NCI-H2081 treated with DMSO at 0.1 percent for 48 hours (cell line): ENCODE measurements around the gene SLC35G6.
"Not testable (repeated sequence)": the region's sequence is repeated elsewhere in the genome, so short reads cannot be mapped to it uniquely, and the experiment has no call there.

Experiments used
- DNase-seq: peaks from one replicate; lab custom pipeline; 2025; lab: John Stamatoyannopoulos, UW

Gene SLC35G6

GRCh38 chr17:7460850-7461660 is 20.2 kb upstream of the SLC35G6 start:
- no peak for DNase-seq

GRCh38 chr17:7462474-7463371 is 18.5 kb upstream of the SLC35G6 start:
- DNase-seq: no peak

DNA sequence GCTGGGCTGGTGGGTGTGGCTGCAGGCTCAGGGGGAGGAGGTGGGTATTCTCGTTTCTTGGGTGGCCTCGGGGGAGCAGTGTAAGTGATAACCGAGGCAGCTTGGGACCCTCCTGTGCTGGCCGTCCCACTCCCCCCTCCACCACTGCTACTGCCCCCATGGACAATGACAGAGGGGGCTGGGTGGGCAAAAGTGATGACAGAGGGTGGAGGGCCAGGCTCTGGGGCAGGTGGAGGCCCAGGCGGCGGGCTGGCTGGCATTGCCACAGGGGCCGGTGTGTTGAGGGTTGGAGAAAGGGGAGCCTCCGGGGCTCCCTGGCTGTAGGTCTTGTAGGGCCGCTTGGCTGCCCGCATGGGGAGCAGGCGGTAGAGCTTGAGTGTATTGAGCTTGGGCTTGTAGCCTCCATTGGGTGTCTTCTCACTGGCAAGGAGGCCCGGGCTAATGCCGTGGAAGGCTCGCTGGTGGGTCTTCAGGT is 17.8 kb upstream of the SLC35G6 start:
- no peak for DNase-seq

- DNase-seq: no peak
Observed at GRCh38 chr17:7464081-7464480, 17.2 kb upstream of the SLC35G6 start.

DNA sequence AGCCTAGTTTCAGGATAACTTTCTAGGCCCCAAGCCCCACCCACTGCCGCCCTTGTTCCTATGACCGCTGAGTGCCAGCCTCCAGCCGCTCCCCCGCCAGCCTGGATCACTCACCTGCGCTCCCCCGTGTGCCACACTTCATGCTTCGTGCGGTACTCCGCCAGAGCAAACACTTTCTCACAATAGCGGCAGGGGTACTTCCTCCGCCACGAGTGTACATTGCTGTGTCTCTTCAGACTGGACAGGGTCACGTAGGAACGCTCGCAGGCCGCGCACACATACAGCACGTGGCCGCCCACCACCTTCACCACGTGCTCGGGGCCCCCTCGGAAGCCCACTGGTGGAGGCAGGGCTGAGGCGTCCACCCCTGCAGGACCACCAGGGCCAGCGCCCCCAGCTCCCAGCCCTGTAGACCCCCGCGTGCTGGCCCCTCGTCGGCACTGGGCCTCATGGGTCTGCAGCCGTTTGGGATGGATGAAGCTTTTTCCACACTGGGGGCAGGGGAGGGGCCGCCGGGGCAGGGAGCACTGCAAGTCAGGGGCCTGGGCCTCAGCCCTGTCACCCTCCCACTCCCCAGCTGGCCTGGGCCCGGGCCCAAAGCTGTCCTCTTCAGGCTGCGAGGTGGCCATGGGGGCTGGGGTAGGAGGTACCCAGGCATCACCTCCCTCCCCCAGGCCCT is 15.5 kb upstream of the SLC35G6 start:
- no peak for DNase-seq

- no peak for DNase-seq
Observed at GRCh38 chr17:7466318-7466638, 15.0 kb upstream of the SLC35G6 start.

GRCh38 chr17:7466639-7467341 is 14.5 kb upstream of the SLC35G6 start:
- DNase-seq: no peak

- no peak for DNase-seq
Observed at GRCh38 chr17:7467498-7467897, 13.7 kb upstream of the SLC35G6 start.

GRCh38 chr17:7468290-7468689 is 13.0 kb upstream of the SLC35G6 start:
- no peak for DNase-seq

DNA sequence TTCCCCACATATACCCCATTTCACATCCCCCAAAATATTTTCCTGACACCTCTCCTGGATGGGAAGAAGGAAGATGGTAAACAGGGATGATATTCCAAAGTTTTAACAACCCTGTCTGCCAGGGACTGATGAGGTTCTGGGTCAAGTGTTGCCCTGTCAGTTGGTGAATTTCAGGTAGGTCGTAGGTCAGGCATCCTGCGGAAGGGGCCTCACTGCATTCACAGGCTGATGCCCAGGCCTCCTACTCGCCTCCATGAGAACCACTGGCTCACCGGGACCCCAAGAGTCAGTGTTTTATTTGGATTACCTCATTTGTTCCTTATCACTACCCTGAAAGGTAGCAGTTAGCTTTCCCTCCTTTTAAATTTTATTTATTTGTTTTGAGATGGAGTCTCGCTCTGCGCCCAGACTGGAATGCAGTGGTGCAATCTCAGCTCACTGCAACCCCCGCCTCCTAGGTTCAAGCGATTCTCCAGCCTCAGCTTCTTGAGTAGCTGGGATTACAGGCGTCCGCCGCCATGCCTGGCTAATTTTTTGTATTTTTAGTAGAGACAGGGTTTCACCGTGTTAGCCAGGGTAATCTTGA is 12.3 kb upstream of the SLC35G6 start:
- DNase-seq: no peak

- not testable (repeated sequence) for DNase-seq
Observed at GRCh38 chr17:7469843-7470242, 11.4 kb upstream of the SLC35G6 start.

DNA sequence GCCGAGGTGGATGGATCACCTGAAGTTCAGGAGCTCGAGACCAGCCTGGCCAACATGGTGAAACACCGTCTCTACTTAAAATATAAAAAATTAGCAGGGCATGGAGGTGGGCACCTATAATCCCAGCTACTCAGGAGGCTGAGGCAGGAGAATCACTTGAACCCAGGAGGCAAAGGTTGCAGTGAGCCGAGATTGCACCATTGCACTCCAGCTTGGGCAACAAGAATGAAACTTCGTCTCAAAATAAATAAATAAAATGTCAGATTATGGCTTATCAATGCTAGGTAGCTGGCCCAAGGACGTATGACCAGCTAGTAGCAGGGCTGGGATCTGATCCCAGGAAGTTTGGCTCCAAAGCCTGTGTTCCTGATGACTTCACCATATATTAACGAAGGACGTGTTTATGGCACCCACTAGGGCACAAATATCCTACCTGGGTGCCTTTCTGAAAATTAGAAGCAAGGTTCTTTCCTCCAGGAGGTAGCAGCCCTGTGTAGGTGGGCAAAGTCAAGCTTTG is 10.7 kb upstream of the SLC35G6 start:
- DNase-seq: not testable (repeated sequence)

DNA sequence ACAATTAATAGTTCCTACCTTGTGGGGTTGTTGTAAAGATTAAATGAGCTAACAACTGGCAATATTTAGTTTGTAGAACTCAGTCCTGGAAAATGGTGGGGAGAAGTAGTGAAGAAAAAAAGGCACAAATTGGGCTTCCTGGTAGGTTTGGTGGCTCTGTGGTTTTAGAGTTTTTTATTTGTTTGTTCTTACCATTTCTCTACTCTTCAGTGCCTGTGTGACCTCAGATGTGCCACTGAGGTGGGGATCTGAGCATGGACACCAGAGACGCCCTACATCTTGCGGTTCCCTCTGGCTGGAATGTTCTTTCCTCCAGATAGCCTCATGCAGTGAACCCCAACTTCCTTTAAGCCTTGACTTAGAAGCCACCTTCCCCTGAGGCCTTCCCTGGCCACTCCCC is 9.5 kb upstream of the SLC35G6 start:
- DNase-seq: no peak

GRCh38 chr17:7474767-7475166 is 6.5 kb upstream of the SLC35G6 start:
- not testable (repeated sequence) for DNase-seq

- no peak for DNase-seq
Observed at GRCh38 chr17:7475764-7476422, 5.4 kb upstream of the SLC35G6 start.

DNA sequence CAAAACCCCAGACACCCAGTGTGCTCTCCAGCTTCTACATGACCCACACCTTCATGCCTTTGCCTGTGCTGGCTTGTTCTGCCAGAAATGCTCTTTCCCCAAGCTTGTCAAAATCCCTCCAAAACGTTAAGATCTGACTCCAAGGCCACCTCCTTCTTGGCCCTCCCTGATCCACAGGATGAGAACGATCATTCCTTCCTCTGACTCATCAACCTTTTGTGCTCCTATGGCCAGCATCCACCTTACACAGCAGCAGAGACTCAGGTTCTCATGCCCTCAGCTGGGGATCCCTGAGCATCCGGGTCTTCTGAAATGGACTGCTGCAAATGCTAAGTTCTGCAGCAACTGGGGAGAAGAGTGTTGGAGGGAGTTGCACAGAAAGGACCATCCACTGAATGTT is 4.8 kb upstream of the SLC35G6 start:
- DNase-seq: no peak

GRCh38 chr17:7476951-7477350 is 4.3 kb upstream of the SLC35G6 start:
- DNase-seq: no peak

GRCh38 chr17:7477392-7478275 is 3.6 kb upstream of the SLC35G6 start:
- DNase-seq: no peak
